ENCODE measurements around the gene MFSD1. TPM values are rescaled to one million over a fixed set of nuclear protein-coding genes. Genes with fewer than 3 reads are reported as not detected.

MFSD1 gene
- total and polyA plus RNA-seq, 2 of the 4 experiments (the other 2 are of a cell fraction): 50.4 to 64.2 TPM

- dilution Hi-C loops (cut with HindIII; ENCODE audit: low sequenced_read_pairs, unreplicated experiment) (no loop called here), in situ Hi-C loops (cut with MboI; ENCODE audit: low sequenced_read_pairs) (no loop called here), intact Hi-C loops (cut with micrococcal nuclease) (no loop called here)
- no peak overlapping the region for H3K56ac ChIP-seq (ENCODE audit: extremely low read depth, insufficient read depth, low read length)
- WGBS, 2 experiments (ENCODE audit: extremely low coverage in 2 of 2, insufficient read length in 1 of 2): 73% methylated on average over 1 of the region's 3 CpGs; no CpG with 5 or more reads in 1 of the 2 experiments
- POLR2A ChIA-PET (ENCODE audit: unreplicated experiment): interaction anchor here (0.6 kb wide), 1 partner anchor 536 kb away, joined by 3 read pairs; no protein-coding TSS in a partner anchor
- no peak overlapping the region for H3K4me2 ChIP-seq (ENCODE audit: low read depth, low read length)
- no peaks in the 10 kb centered on the region for H3K4me1 ChIP-seq (ENCODE audit: control insufficient read depth, insufficient read depth, low read length)
- no peak overlapping the region for H3K14ac ChIP-seq (replicated peaks; ENCODE audit: low read depth, low read length)
- H2BK20ac ChIP-seq (ENCODE audit: low read depth, low read length): no peak overlapping the region
- no peak overlapping the region for H3K4me3 ChIP-seq (ENCODE audit: insufficient read depth, low read depth, low read length)
- H2AK9ac ChIP-seq (replicated peaks; ENCODE audit: low read depth, low read length, poor library complexity): no peak overlapping the region
- H3K79me1 ChIP-seq (ENCODE audit: low read depth in 1 of 2, low read length in 2 of 2): no peaks in the 10 kb centered on the region
- no peak overlapping the region for H3K4ac ChIP-seq (ENCODE audit: low read depth, low read length)
- H4K5ac ChIP-seq (ENCODE audit: low read depth, low read length): no peak overlapping the region
- H3K27me3 ChIP-seq (ENCODE audit: control insufficient read depth, insufficient read depth, low read length): no peaks in the 10 kb centered on the region
- no peaks in the 10 kb centered on the region for H4K20me1 ChIP-seq (ENCODE audit: insufficient read depth, low read length)
- no peak overlapping the region for H2BK120ac ChIP-seq (ENCODE audit: low read depth, low read length)
- H4K8ac ChIP-seq (ENCODE audit: low read depth in 2 of 2, low read length in 2 of 2): no peak overlapping the region
- CTCF ChIA-PET: no interaction called here
- H3K27ac ChIP-seq (ENCODE audit: insufficient read depth, low read length): no peak overlapping the region
- no peak overlapping the region for H2BK5ac ChIP-seq (ENCODE audit: low read depth, low read length, poor library complexity, severe bottlenecking)
- TF ChIP-seq BHLHE40 (IDR thresholded peaks at IDR 0.05; ENCODE audit: low read depth, low read length) (no peak), MAFK (IDR thresholded peaks at IDR 0.05; ENCODE audit: low read depth, low read length) (no peak), CTCF (conservative IDR thresholded peaks at IDR 0.05; ENCODE audit: low read depth, low read length) (no peak), RCOR1 (IDR thresholded peaks at IDR 0.05; ENCODE audit: insufficient replicate concordance, low read length) (no peak), SMC3 (IDR thresholded peaks at IDR 0.05; ENCODE audit: low read depth, low read length) (no peak), USF2 (IDR thresholded peaks at IDR 0.05; ENCODE audit: low read depth, low read length) (no peak), FOS (IDR thresholded peaks at IDR 0.05; ENCODE audit: low read depth, low read length) (no peak), RFX5 (IDR thresholded peaks at IDR 0.05; ENCODE audit: low read depth, low read length) (no peak)
- no peak overlapping the region for H3K23ac ChIP-seq (ENCODE audit: low read depth, low read length)
- ATAC-seq (ENCODE audit: low read depth) (no peak), DNase-seq (no peak)
- H3K9me1 ChIP-seq (ENCODE audit: insufficient read depth, low read length): no peaks in the 10 kb centered on the region
- no peak overlapping the region for H4K91ac ChIP-seq (ENCODE audit: insufficient read depth, low read depth, low read length)
- H3K9me3 ChIP-seq (ENCODE audit: control insufficient read depth, insufficient read depth, low read length): no peaks in the 10 kb centered on the region
- no peaks in the 10 kb centered on the region for H3K36me3 ChIP-seq (ENCODE audit: control insufficient read depth, insufficient read depth, low read length)
- no peak overlapping the region for H2BK15ac ChIP-seq (ENCODE audit: low read depth, low read length)
- no peak overlapping the region for H2AFZ ChIP-seq (replicated peaks; ENCODE audit: low read length, poor library complexity)
- no peak overlapping the region for H3K9ac ChIP-seq (ENCODE audit: low read depth, low read length)
- BruUV-seq (replicated peaks): no TSS peak
- H3K18ac ChIP-seq (ENCODE audit: low read depth, low read length): no peak overlapping the region
- no peak overlapping the region for H2AK5ac ChIP-seq (ENCODE audit: low read depth, low read length)
Measured at GRCh38 chr3:158836312-158836711, 34.5 kb downstream of the MFSD1 start.

All from IMR-90 (cell line).